ENCODE measurements around the gene C1QL3.

C1QL3 gene

DNA sequence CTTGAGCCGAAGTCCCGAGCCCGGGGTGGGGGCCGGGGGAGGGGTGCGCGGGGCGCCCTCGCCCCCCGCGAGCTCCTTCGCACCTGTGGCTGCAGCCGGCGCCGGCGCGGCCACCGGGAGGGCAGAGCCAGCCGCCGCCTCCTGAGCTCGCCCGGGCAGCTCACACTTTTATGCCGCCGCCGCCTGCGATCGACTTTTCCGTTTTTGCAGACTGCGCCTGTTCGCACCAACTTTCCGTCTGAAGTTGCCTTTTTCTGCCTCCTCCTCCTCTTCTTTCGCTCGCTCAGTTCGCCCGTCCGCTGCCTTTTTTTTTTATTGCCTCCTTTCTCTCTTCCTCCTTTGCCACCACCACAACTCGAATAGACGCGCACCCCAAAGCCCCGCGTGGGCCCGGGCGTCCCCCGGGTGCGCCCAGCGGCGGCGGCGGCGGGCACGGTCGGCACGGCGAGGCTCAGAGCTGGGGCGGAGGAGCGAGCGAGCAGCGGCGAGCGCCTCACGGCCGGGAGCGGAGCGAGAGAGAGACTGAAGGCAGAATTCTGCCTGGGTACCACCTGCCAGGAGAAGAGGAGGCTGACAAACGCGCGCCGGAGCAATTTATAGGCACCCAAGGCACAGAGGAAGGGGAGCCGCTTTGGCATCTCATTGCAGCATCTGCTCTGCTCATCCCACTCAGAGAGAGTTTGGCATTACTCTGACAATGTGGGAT lies at the start of gene C1QL3:
Gene C1QL3, minus strand, starts transcription at position 569 of the 706 bp plus-strand sequence. CDS start 814 bp downstream, outside the sequence.
- peak; percentile 63 for DNase-seq (ENCODE audit: low spot score)
- in situ Hi-C loops (cut with MboI; ENCODE audit: low pct_unique_long_range_greater_than_20kb, low sequenced_read_pairs, unreplicated experiment), result no loop called here
- TF ChIP-seq, protein P1, sequence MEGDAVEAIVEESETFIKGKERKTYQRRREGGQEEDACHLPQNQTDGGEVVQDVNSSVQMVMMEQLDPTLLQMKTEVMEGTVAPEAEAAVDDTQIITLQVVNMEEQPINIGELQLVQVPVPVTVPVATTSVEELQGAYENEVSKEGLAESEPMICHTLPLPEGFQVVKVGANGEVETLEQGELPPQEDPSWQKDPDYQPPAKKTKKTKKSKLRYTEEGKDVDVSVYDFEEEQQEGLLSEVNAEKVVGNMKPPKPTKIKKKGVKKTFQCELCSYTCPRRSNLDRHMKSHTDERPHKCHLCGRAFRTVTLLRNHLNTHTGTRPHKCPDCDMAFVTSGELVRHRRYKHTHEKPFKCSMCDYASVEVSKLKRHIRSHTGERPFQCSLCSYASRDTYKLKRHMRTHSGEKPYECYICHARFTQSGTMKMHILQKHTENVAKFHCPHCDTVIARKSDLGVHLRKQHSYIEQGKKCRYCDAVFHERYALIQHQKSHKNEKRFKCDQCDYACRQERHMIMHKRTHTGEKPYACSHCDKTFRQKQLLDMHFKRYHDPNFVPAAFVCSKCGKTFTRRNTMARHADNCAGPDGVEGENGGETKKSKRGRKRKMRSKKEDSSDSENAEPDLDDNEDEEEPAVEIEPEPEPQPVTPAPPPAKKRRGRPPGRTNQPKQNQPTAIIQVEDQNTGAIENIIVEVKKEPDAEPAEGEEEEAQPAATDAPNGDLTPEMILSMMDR (IDR thresholded peaks at IDR 0.05; ENCODE audit: extremely low read depth, insufficient read depth, missing control alignments), result no peak

- TF ChIP-seq, protein P1 (IDR thresholded peaks at IDR 0.05; ENCODE audit: extremely low read depth, insufficient read depth, missing control alignments), result no peak
- peak; percentile 32 for DNase-seq (ENCODE audit: low spot score)
- in situ Hi-C loops (cut with MboI; ENCODE audit: low pct_unique_long_range_greater_than_20kb, low sequenced_read_pairs, unreplicated experiment), result no loop called here
These were observed 49.1 kb upstream of the C1QL3 start for GRCh38 chr10:16570731-16571130.

DNA sequence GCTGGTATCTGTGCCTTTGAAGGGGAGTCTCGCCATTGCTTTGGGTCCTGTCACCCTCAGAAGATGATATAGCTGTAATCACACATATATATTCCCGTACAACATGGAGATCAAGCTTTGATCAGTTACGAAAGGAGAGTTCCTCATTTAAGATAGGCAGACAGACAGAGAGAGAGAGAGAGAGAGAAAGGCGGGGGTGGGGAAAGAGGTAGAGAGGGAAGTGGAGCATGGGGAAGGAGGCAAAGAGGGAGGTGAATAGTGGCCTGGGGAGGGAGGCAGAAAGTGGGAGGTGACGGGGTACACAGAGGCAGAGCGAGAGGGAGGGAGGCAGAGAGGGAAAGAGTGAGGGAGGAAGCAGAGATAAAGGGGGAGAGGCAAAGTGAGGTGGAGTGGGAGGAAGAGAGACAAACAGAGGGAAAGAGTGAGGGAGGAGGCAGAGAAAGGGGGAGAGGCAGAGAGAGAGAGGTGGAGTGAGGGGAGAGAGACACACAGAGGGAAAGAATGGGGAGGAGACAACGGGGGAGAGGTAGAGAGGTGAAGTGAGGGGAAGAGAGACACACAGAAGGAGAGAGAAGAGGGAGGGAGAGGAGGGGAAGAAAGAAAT lies 44.6 kb upstream of the C1QL3 start:
- in situ Hi-C loops (cut with MboI; ENCODE audit: low pct_unique_long_range_greater_than_20kb, low sequenced_read_pairs, unreplicated experiment), result no loop called here
- TF ChIP-seq, protein P1 (IDR thresholded peaks at IDR 0.05; ENCODE audit: extremely low read depth, insufficient read depth, missing control alignments), result no peak
- DNase-seq (ENCODE audit: low spot score), result no peak

DNA sequence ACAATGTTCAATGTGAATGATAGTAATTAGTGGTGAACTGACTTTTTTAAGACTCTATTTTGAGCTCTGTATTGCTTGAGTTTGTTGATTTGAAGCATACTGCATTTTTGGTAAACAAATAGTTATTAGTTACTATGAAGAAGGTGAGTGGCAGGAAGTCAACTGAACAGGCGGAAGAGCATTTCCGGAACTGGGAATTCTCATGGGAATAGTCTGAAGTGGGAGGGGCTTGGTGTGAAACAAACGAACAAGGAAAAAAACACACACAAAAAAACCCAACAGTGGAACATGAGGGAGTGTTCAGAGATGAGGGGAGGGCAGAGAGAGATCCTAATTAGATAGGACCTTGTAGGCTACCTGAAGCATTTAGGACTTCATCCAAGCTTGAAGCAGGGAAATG lies 43.9 kb upstream of the C1QL3 start:
- TF ChIP-seq, protein P1 (IDR thresholded peaks at IDR 0.05; ENCODE audit: extremely low read depth, insufficient read depth, missing control alignments), result no peak
- no peak for DNase-seq (ENCODE audit: low spot score)
- in situ Hi-C loops (cut with MboI; ENCODE audit: low pct_unique_long_range_greater_than_20kb, low sequenced_read_pairs, unreplicated experiment), result no loop called here

DNA sequence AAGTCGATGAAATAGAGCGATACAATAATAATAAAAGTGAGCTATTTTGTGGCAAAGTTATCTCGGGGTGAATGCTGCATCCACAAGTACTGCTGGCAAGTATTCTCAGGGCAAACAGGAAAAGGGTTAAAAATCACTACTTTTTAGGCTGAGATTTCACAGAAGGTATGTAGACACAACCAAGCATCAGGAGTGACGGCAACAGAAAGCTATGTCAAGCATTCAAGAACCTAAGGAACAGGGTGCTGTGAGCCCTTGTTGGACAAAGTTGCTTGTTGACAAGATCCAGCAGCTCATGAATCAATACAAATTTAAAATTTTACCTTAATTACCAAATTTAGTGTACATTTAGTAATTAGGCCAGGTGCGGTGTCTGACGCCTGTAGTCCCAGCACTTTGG lies 41.2 kb upstream of the C1QL3 start:
- in situ Hi-C loops (cut with MboI; ENCODE audit: low pct_unique_long_range_greater_than_20kb, low sequenced_read_pairs, unreplicated experiment), result no loop called here
- TF ChIP-seq, protein P1 (IDR thresholded peaks at IDR 0.05; ENCODE audit: extremely low read depth, insufficient read depth, missing control alignments), result no peak
- DNase-seq (ENCODE audit: low spot score), result no peak

DNA sequence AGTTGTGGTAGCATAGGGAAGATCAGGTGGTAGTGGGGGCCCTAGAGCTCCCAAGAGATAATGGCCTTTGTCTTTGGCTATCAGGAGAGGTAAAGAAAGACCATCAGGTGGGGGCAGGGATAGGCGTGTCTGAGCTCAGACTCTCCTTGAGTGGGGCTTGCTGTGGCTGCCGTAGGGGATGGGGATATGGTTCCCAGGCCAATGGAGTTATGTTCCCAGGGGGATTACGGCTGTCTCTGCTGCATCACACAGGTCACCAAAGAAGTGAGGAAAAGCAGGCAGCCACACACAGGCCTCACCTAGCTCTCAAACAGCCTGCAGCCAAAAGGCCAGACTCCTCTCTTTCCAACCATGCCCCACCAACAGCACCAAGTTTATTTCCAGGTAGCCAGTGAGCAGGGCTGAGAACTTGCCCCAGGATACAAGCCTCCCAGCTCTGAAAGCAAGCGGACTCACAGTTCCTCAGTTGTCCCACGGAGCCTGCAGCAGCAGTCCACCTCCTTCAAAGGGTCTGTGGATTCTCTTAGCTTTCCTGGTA lies 37.6 kb upstream of the C1QL3 start:
- DNase-seq (ENCODE audit: low spot score), result no peak
- in situ Hi-C loops (cut with MboI; ENCODE audit: low pct_unique_long_range_greater_than_20kb, low sequenced_read_pairs, unreplicated experiment), result no loop called here
- TF ChIP-seq, protein P1 (IDR thresholded peaks at IDR 0.05; ENCODE audit: extremely low read depth, insufficient read depth, missing control alignments), result no peak

All from GM13977 (cell line).